K562 (cell line): ENCODE measurements around the gene LXN. TPM values are rescaled to one million over a fixed set of nuclear protein-coding genes. Genes with fewer than 3 reads are reported as not detected.

ENCODE experiments used
- ATAC-seq: fragments of 200-7000 bp; cut with Tn5 transposase; 3 replicates; pipeline ENCODE4 v1.9.1; 2020; ENCODE audit warnings: moderate library complexity
- BruUV-seq: library from RNA; stranded (reverse); fragments of 400-500 nt; replicated peaks from 2 replicates; lab custom pipeline; 2021; lab: Mats Ljungman, UMichigan
- CTCF ChIA-PET: fragments of 300-600 bp; formaldehyde crosslinking; extraction: SDS; loops from one replicate; lab custom pipeline; 2021; ENCODE audit warnings: low intra/inter-chr PET ratio; lab: Yijun Ruan, JAX
- POLR2A ChIA-PET: fragments of 300-600, 350-650 bp; sonication (Branson Sonifier 250); formaldehyde crosslinking; extraction: SDS; loops from one replicate; lab custom pipeline; 2021; ENCODE audit warnings: antibody characterized with exemption, inconsistent platforms; lab: Yijun Ruan, JAX
- DNase-seq, 4 experiments: peaks; one replicate each; pipeline versions ENCODE4 v3.0.0 to v3.0.0-alpha.2; 2011 to 2018; ENCODE audit warnings: low spot score in 3 of 4, mixed read lengths in 3 of 4; ENCODE audit errors: extremely low read depth in 1 of 4
- FAIRE-seq: peaks from 2 replicates; lab custom pipeline; 2011; peaks lifted over from hg19 to GRCh38; lab: Jason Lieb, UNC
- H2AFZ ChIP-seq: 2 replicates; pipeline ENCODE4 v1.6.0; 2011; ENCODE audit warnings: low read depth, low read length, control low read depth, inconsistent platforms
- H3K27ac ChIP-seq: fragments of 200-600 bp; 3 replicates; pipeline ENCODE4 v1.8.0; 2011; ENCODE audit warnings: low read depth, mild to moderate bottlenecking, control low read depth, inconsistent platforms, low read length, moderate library complexity, mixed read lengths; ENCODE audit errors: extremely low read depth
- H3K27me3 ChIP-seq, 2 experiments: fragments of 300-600 bp in 1 of 2; 2 replicates in 1 of 2; 3 replicates in 1 of 2; pipeline versions ENCODE4 v1.6.0 to v1.8.0; 2011; ENCODE audit warnings: inconsistent platforms in 2 of 2, low read length in 2 of 2, mild to moderate bottlenecking in 1 of 2, mixed read lengths in 1 of 2, moderate library complexity in 1 of 2; ENCODE audit not compliant: control insufficient read depth in 2 of 2, insufficient read depth in 2 of 2
- H3K36me3 ChIP-seq: fragments of 300-600 bp; 3 replicates; pipeline ENCODE4 v1.8.0; 2011; ENCODE audit warnings: mild to moderate bottlenecking, low read length, inconsistent platforms; ENCODE audit not compliant: control insufficient read depth, insufficient read depth
- H3K4me1 ChIP-seq, 2 experiments: fragments of 200-600 bp in 1 of 2; replicated peaks in 1 of 2; 2 replicates in 1 of 2; 3 replicates in 1 of 2; pipeline versions ENCODE4 v1.5.1 to v1.8.0; 2011; ENCODE audit warnings: inconsistent platforms in 2 of 2, low read length in 2 of 2, mild to moderate bottlenecking in 1 of 2, mixed read lengths in 1 of 2, moderate library complexity in 1 of 2; ENCODE audit not compliant: control insufficient read depth in 2 of 2, insufficient read depth in 2 of 2
- H3K4me2 ChIP-seq: 2 replicates; pipeline ENCODE4 v1.6.1; 2011; ENCODE audit warnings: low read length, control low read depth, inconsistent platforms, mixed read lengths; ENCODE audit not compliant: insufficient read depth
- H3K4me3 ChIP-seq: fragments of 200-600 bp; sonication (generic), shearing (Covaris generic); 2 replicates; pipeline ENCODE4 v1.5.1; 2016; ENCODE audit warnings: control low read depth, inconsistent platforms
- H3K79me2 ChIP-seq: fragments of 200-600 bp; 3 replicates; pipeline ENCODE4 v1.8.0; 2011; ENCODE audit warnings: low read length, inconsistent platforms; ENCODE audit not compliant: control insufficient read depth, insufficient read depth
- H3K9ac ChIP-seq, 2 experiments: 2 replicates each; pipeline versions ENCODE4 v1.6.0 to v1.6.1; 2011; ENCODE audit warnings: low read depth in 2 of 2, low read length in 2 of 2, control low read depth in 1 of 2, inconsistent platforms in 1 of 2, mild to moderate bottlenecking in 1 of 2, mixed read lengths in 1 of 2; ENCODE audit not compliant: insufficient read depth in 1 of 2
- H3K9me1 ChIP-seq: one replicate; pipeline ENCODE4 v1.6.0; 2011; ENCODE audit warnings: inconsistent platforms, mild to moderate bottlenecking, low read length, moderate library complexity; ENCODE audit not compliant: control insufficient read depth, insufficient read depth
- H3K9me3 ChIP-seq: replicated peaks from 2 replicates; pipeline ENCODE4 v1.5.1; 2011; ENCODE audit warnings: low read depth, low read length, inconsistent platforms; ENCODE audit not compliant: control insufficient read depth, insufficient read depth
- H4K20me1 ChIP-seq: replicated peaks from 2 replicates; pipeline ENCODE4 v1.6.1; 2011; ENCODE audit warnings: low read length, inconsistent platforms, mixed read lengths; ENCODE audit not compliant: control insufficient read depth, insufficient read depth
- ATF7 ChIP-seq: fragments of 450-650 bp; IDR thresholded peaks from 2 replicates; pipeline ENCODE4 v1.7.1; 2014; ENCODE audit warnings: mild to moderate bottlenecking, moderate library complexity
- BCL6 ChIP-seq: fragments of 250-450 bp; sonication (Bioruptor Pico); IDR thresholded peaks from 2 replicates; pipeline ENCODE4 v1.4.0; 2020
- CXXC5 ChIP-seq: fragments of 250-450 bp; sonication (Bioruptor Pico); IDR thresholded peaks from 2 replicates; pipeline ENCODE4 v1.8.0; 2022; ENCODE audit warnings: inconsistent platforms, mild to moderate bottlenecking, moderate library complexity
- FOXA1 ChIP-seq: fragments of 450-650 bp; IDR thresholded peaks from 2 replicates; pipeline ENCODE4 v1.6.1; 2016; ENCODE audit warnings: mild to moderate bottlenecking, borderline replicate concordance
- FOXA3 ChIP-seq, 2 experiments: fragments of 450-650 bp in 1 of 2; sonication (generic) in 1 of 2; formaldehyde crosslinking; IDR thresholded peaks in 1 of 2; conservative IDR thresholded peaks in 1 of 2; 2 replicates each; pipeline versions ENCODE4 v1.4.0 to v1.8.0; 2020 to 2022; ENCODE audit warnings: mild to moderate bottlenecking in 2 of 2, missing genetic modification reagents in 1 of 2
- JUNB ChIP-seq: fragments of 450-650 bp; formaldehyde crosslinking; conservative IDR thresholded peaks from 2 replicates; pipeline ENCODE4 v1.4.0; 2020; ENCODE audit warnings: mild to moderate bottlenecking
- NFYB ChIP-seq: IDR thresholded peaks from 2 replicates; pipeline ENCODE4 v1.6.1; 2011; ENCODE audit warnings: mild to moderate bottlenecking, moderate library complexity; ENCODE audit not compliant: insufficient read length; ENCODE audit errors: extremely low read depth
- NR1H2 ChIP-seq: sonication (generic); formaldehyde crosslinking; IDR thresholded peaks from 2 replicates; pipeline ENCODE4 v1.4.0; 2020; ENCODE audit warnings: mild to moderate bottlenecking, missing genetic modification reagents
- PHF21A ChIP-seq: fragments of 450-650 bp; IDR thresholded peaks from 2 replicates; pipeline ENCODE4 v1.6.1; 2017; ENCODE audit warnings: low read depth, borderline replicate concordance
- WHSC1 ChIP-seq: IDR thresholded peaks from one replicate; pipeline ENCODE4 v1.6.1; 2012; ENCODE audit warnings: low read length, control low read depth, inconsistent platforms
- ZNF23 ChIP-seq: fragments of 250-450 bp; sonication (Bioruptor Pico); IDR thresholded peaks from 2 replicates; pipeline ENCODE4 v1.4.0; 2020; ENCODE audit warnings: mild to moderate bottlenecking
- ZNF644 ChIP-seq: fragments of 200-800 bp; sonication (Bioruptor generic); IDR thresholded peaks from 2 replicates; pipeline ENCODE4 v1.6.1; 2016; ENCODE audit warnings: low read depth, missing genetic modification characterization, missing compliant biosample characterization
- WGBS: fragments of 100-300 bp; shearing (Covaris generic); methylation state at CpG from one replicate; pipeline ENCODE4 v1.1.6; 2016; ENCODE audit warnings: low coverage, mixed read lengths; ENCODE audit not compliant: insufficient coverage; ENCODE audit errors: missing lambda C conversion rate; 5-methylcytosine and 5-hydroxymethylcytosine counted together
- in situ Hi-C: fragments of 300-500 bp; cut with MboI; formaldehyde crosslinking; loops from 4 replicates; pipeline ENCODE4 v1.15.0; 2018; ENCODE audit warnings: inconsistent platforms, mixed read lengths
- intact Hi-C: fragments of 100-400 bp; cut with micrococcal nuclease; formaldehyde crosslinking; loops from 2 replicates; pipeline ENCODE4 v1.14.2; 2022
- polyA plus RNA-seq, 8 experiments: library from polyadenylated mRNA; depleted of rRNA in 4 of 8; stranded (reverse) in 5 of 8; unstranded in 3 of 8; fragments of >200 nt; fragmentation: Nextera tagmentation in 2 of 8; fragmentation: Illumina TruSeq in 1 of 8; extraction: Ambion mirVana in 2 of 8; extraction: Trizol in 1 of 8; gene quantifications; 2 replicates each; pipeline versions ENCODE4 v1.2.1 to v1.2.3, GENCODE V29; 2011 to 2014; ENCODE audit warnings: inconsistent platforms in 1 of 8, missing spikeins in 1 of 8
- total RNA-seq, 7 experiments: library from RNA; depleted of rRNA in 6 of 7; stranded (reverse); fragments of >200 nt in 6 of 7; fragmentation: Illumina TruSeq in 2 of 7; extraction: Trizol in 2 of 7; gene quantifications; 2 replicates each; pipeline versions ENCODE4 v1.2.1 to v1.2.3, GENCODE V29; 2011 to 2021; ENCODE audit warnings: low replicate concordance in 1 of 7
- TF ChIP-seq, protein P1 (sequence below): fragments of 200-800 bp; sonication (Bioruptor generic); IDR thresholded peaks from 2 replicates; pipeline ENCODE4 v1.6.1; 2016; ENCODE audit warnings: missing genetic modification characterization, missing compliant biosample characterization
- TF ChIP-seq, protein P2 (sequence below): sonication (generic); formaldehyde crosslinking; IDR thresholded peaks from 2 replicates; pipeline ENCODE4 v1.8.0; 2023; ENCODE audit warnings: mild to moderate bottlenecking, missing genetic modification reagents
- TF ChIP-seq, protein P3 (sequence below): fragments of 250-450 bp; sonication (Bioruptor Pico); IDR thresholded peaks from 2 replicates; pipeline ENCODE4 v1.4.0; 2020; ENCODE audit warnings: mild to moderate bottlenecking, moderate library complexity

Gene LXN
- total and polyA plus RNA-seq, 9 of the 15 experiments (the other 6 are each of a cell fraction or from before 2014, with no cell fraction given), result 0.08 to 0.13 TPM; not detected in 7

DNA sequence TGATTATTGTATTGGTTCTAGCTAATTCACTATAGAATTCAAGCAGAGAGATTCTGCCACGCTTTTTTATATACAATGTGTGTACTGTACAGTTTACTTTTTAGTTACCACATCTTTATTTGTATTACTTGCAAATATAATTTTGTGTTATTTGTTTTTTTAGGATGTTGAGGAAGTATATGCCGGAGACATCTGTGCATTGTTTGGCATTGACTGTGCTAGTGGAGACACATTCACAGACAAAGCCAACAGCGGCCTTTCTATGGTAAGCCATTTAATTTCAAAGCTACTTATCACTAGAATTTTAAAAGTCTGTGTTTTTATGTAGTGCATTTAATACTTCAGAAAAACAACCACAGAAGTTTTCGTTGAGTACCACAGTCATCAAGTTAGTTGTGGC lies 11.7 kb downstream of the LXN start:
- H3K4me2 ChIP-seq, result no peak overlapping the region
- no peaks in the 10 kb centered on the region for H3K27me3 ChIP-seq
- TF ChIP-seq JUNB (CRISPR knock-in tag) (no peak), WHSC1 (no peak), CXXC5 (CRISPR knock-in tag) (no peak), FOXA1 (no peak), NFYB (no peak), PHF21A (no peak), BCL6 (CRISPR knock-in tag) (no peak), ZNF23 (CRISPR knock-in tag) (no peak), ZNF644 (no peak), NR1H2 (CRISPR knock-in tag) (no peak), FOXA3 (CRISPR knock-in tag; conservative IDR thresholded peaks at IDR 0.05 in 1 of 2, IDR thresholded peaks at IDR 0.05 in 1 of 2) (no peak), ATF7 (no peak)
- TF ChIP-seq, protein P1, sequence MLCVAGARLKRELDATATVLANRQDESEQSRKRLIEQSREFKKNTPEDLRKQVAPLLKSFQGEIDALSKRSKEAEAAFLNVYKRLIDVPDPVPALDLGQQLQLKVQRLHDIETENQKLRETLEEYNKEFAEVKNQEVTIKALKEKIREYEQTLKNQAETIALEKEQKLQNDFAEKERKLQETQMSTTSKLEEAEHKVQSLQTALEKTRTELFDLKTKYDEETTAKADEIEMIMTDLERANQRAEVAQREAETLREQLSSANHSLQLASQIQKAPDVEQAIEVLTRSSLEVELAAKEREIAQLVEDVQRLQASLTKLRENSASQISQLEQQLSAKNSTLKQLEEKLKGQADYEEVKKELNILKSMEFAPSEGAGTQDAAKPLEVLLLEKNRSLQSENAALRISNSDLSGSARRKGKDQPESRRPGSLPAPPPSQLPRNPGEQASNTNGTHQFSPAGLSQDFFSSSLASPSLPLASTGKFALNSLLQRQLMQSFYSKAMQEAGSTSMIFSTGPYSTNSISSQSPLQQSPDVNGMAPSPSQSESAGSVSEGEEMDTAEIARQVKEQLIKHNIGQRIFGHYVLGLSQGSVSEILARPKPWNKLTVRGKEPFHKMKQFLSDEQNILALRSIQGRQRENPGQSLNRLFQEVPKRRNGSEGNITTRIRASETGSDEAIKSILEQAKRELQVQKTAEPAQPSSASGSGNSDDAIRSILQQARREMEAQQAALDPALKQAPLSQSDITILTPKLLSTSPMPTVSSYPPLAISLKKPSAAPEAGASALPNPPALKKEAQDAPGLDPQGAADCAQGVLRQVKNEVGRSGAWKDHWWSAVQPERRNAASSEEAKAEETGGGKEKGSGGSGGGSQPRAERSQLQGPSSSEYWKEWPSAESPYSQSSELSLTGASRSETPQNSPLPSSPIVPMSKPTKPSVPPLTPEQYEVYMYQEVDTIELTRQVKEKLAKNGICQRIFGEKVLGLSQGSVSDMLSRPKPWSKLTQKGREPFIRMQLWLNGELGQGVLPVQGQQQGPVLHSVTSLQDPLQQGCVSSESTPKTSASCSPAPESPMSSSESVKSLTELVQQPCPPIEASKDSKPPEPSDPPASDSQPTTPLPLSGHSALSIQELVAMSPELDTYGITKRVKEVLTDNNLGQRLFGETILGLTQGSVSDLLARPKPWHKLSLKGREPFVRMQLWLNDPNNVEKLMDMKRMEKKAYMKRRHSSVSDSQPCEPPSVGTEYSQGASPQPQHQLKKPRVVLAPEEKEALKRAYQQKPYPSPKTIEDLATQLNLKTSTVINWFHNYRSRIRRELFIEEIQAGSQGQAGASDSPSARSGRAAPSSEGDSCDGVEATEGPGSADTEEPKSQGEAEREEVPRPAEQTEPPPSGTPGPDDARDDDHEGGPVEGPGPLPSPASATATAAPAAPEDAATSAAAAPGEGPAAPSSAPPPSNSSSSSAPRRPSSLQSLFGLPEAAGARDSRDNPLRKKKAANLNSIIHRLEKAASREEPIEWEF (CRISPR knock-in tag), result no peak
- TF ChIP-seq, protein P2, sequence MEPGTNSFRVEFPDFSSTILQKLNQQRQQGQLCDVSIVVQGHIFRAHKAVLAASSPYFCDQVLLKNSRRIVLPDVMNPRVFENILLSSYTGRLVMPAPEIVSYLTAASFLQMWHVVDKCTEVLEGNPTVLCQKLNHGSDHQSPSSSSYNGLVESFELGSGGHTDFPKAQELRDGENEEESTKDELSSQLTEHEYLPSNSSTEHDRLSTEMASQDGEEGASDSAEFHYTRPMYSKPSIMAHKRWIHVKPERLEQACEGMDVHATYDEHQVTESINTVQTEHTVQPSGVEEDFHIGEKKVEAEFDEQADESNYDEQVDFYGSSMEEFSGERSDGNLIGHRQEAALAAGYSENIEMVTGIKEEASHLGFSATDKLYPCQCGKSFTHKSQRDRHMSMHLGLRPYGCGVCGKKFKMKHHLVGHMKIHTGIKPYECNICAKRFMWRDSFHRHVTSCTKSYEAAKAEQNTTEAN, result no peak
- TF ChIP-seq, protein P3, sequence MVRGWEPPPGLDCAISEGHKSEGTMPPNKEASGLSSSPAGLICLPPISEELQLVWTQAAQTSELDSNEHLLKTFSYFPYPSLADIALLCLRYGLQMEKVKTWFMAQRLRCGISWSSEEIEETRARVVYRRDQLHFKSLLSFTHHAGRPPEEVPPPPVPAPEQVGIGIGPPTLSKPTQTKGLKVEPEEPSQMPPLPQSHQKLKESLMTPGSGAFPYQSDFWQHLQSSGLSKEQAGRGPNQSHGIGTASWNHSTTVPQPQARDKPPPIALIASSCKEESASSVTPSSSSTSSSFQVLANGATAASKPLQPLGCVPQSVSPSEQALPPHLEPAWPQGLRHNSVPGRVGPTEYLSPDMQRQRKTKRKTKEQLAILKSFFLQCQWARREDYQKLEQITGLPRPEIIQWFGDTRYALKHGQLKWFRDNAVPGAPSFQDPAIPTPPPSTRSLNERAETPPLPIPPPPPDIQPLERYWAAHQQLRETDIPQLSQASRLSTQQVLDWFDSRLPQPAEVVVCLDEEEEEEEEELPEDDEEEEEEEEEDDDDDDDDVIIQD (CRISPR knock-in tag), result no peak
- TF ChIP-seq, all 486 proteins: peak for 0
- WGBS, result 93% methylated on average over 4 of the region's 4 CpGs
- H3K36me3 ChIP-seq, result peaks cover 94% of the 10 kb centered on the region
- no peak for DNase-seq
- BruUV-seq, result no TSS peak
- CTCF ChIA-PET, result interaction anchor here (1.9 to 2.8 kb wide), 2 partner anchors 67 to 130 kb away, joined by 6 to 31 read pairs; no protein-coding TSS in a partner anchor
- H3K9me1 ChIP-seq, result no peaks in the 10 kb centered on the region
- H3K27ac ChIP-seq, result no peak overlapping the region
- no peak for ATAC-seq
- H3K4me3 ChIP-seq, result no peak overlapping the region
- H3K9me3 ChIP-seq, result no peaks in the 10 kb centered on the region
- intact Hi-C loops, result no loop called here
- POLR2A ChIA-PET, result interaction anchor here (1.3 kb wide), 1 partner anchor 15 kb away, joined by 8 read pairs; no protein-coding TSS in a partner anchor
- H3K79me2 ChIP-seq, result 0 out of 3 replicates have a peak, but pooled peaks cover 2% of the 10 kb centered on the region
- no peaks in the 10 kb centered on the region for H4K20me1 ChIP-seq
- no peak overlapping the region for H2AFZ ChIP-seq
- H3K9ac ChIP-seq, result no peak overlapping the region
- H3K4me1 ChIP-seq, result no peaks in the 10 kb centered on the region
- FAIRE-seq, result no peak
- in situ Hi-C loops, result loop anchor here (5.0 kb wide), 1 partner anchor 132 kb away; no protein-coding TSS in a partner anchor
